ENCODE measurements around the gene MRGPRD.

Gene MRGPRD

DNA sequence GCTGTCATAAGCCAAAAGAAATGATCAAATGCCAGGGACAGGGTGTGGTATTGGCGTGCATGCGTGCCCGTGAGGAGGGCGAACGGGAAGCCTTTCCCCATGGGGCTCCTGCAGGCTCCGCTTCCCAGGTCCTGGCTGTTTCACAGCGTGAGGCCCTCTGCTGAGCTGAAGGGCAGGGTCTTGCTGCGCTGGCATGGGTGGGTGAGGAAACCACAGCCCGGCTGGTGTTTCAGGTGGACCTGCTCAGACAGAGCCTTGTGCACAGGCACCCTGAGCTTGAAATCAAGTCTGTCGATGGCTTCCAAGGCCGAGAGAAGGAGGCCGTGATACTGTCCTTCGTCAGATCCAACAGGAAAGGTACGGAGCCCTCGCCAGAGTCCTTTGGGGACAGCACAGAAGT lies 45.7 kb downstream of the MRGPRD start:
- TF ChIP-seq, protein P1, sequence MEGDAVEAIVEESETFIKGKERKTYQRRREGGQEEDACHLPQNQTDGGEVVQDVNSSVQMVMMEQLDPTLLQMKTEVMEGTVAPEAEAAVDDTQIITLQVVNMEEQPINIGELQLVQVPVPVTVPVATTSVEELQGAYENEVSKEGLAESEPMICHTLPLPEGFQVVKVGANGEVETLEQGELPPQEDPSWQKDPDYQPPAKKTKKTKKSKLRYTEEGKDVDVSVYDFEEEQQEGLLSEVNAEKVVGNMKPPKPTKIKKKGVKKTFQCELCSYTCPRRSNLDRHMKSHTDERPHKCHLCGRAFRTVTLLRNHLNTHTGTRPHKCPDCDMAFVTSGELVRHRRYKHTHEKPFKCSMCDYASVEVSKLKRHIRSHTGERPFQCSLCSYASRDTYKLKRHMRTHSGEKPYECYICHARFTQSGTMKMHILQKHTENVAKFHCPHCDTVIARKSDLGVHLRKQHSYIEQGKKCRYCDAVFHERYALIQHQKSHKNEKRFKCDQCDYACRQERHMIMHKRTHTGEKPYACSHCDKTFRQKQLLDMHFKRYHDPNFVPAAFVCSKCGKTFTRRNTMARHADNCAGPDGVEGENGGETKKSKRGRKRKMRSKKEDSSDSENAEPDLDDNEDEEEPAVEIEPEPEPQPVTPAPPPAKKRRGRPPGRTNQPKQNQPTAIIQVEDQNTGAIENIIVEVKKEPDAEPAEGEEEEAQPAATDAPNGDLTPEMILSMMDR (conservative IDR thresholded peaks at IDR 0.05) = no peak
- no peak overlapping the region for H3K27ac ChIP-seq

DNA sequence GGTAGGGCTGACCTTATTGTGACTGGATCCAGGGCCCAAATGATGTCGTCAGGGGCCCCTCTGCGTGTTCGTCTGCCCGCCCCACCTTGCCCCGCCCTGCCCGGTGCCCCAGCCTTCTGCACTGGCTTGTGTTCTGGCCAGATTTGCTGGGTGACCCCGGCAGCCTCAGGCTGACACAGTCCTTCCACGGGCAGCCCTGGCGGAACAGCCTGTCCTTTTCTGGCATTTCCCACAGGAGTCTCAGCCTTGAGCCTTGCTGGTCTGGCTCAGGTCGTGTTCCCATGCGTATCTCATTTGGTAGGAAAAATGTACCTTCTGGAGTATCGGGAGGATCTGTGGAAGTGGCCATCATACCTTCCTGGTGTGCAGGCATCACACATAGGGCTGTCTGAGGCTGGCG lies 46.1 kb downstream of the MRGPRD start:
- TF ChIP-seq, protein P1 (conservative IDR thresholded peaks at IDR 0.05) = no peak
- no peak overlapping the region for H3K27ac ChIP-seq

DNA sequence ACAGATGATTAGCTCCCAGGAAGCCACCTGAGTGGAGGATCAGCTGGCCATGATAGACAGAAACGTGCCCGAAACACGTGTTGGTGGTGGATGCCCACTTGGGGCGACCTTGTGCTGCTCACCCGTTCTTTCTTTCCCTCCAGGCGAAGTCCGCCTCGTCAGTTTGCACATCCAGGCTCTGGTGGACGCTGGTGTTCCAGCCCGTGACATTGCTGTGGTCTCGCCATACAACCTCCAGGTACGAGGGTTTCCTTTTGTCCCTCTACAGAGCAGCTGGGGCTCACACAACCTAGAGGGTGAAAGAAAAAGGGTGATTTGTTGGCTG lies 46.5 kb downstream of the MRGPRD start:
- TF ChIP-seq, protein P1 (conservative IDR thresholded peaks at IDR 0.05) = no peak
- H3K27ac ChIP-seq = no peak overlapping the region

DNA sequence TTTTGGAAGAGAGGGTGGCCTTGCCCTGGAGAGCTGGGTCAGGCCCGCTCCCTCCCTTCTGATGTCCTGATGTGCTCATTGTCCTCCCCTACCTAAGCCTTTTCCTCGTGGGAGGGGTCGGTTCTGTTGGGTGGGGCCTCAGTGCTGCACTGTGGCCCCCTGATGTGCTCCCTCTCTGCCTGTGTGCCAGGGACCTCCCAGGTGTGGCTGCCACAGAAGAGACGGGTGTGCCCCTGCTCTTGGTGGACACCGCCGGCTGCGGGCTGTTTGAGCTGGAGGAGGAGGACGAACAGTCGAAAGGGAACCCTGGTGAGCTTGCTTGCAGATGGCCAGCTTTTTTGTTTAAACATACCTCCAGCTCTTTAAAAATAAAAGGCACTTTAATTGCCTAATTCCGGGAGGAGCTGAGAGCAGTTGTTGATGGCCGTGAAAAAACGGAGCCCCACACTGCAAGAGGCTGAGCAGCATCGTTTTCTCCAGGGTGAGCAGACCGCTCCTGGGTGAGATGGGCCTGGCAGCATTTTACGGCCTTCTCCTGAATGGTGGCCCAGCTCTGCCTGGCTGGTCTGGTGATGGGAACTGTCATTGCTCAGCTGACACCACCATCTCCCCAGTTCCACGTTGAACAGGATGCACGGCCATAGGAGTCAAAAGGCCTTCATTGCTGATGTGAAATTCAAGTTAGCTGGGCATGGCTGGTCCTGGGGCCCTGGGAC lies 47.0 kb downstream of the MRGPRD start:
- H3K27ac ChIP-seq = no peak overlapping the region
- TF ChIP-seq, protein P1 (conservative IDR thresholded peaks at IDR 0.05) = no peak

DNA sequence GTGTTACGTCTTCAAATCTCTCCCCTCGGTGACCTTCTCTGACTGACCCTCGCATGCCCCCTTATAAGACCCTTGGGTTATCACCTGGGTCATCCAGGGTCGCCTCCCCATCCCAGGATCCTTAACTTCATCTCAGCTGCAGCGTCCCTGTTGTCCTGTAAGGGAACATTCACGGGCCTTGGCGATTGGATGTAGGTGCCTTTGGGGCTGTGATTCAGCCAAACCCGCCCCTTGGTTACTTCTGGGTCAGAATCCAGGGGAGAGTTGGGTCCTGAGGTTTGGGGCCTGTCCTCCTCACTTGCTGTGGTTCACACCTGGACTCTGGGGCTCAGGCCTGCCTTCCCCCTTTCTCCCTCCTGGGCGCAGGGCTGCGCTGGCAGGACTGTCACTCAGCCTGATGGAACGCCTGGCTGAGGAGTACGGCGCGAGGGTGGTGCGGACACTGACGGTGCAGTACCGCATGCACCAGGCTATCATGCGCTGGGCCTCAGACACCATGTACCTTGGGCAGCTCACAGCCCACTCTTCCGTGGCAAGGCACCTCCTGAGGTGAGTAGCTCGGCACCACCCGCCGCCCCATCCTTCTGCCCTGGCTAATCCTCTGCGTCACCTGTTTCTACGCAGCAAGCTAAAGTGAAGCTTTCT lies 47.7 kb downstream of the MRGPRD start:
- TF ChIP-seq, protein P1 (conservative IDR thresholded peaks at IDR 0.05) = no peak

DNA sequence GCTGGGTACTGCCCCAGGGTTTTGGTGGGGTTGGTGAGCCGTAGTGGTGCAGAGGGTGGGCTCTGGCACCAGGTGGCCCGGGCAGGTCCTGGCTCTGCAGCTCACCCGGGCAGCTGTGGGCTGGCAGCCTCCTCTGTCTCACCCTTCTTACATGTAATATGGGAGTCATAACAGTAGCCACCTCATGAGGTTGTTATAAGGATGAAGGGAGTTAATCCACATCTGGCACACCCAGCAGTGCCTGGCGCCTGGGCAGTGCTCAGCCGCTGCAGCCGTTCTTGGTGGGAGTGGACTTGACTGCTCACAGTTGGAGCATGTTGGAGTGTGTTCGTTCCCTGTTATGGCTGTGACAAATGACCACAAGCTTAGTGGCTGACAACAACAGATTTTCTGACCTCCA lies 48.4 kb downstream of the MRGPRD start:
- no peak overlapping the region for H3K27ac ChIP-seq
- TF ChIP-seq, protein P1 (conservative IDR thresholded peaks at IDR 0.05) = no peak

More for the DNA sequence above, 47.7 kb downstream of the MRGPRD start:
- H3K27ac ChIP-seq = no peak overlapping the region

DNA sequence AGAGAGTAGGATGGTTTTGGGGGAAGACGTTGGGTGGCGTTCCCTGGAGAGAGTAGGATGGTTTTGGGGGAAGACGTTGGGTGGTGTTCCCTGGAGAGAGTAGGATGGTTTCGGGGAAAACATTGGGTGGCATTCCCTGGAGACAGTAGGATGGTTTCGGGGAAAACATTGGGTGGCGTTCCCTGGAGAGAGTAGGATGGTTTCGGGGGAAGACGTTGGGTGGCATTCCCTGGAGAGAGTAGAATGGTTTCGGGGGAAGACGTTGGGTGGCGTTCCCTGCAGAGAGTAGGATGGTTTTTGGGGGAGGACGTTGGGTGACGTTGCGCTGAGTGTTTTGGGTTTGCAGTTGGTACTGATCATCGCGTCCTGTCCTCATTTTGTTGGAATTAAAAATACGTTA lies 48.9 kb downstream of the MRGPRD start:
- TF ChIP-seq, protein P1 (conservative IDR thresholded peaks at IDR 0.05) = no peak
- no peak overlapping the region for H3K27ac ChIP-seq
